AG20443 (cell line): ENCODE data around the gene COQ8A.

Source experiments
- DNase-seq: peaks from one replicate; pipeline ENCODE4 v3.0.0; 2012; ENCODE audit warnings: low spot score, mixed read lengths

COQ8A gene

DNA sequence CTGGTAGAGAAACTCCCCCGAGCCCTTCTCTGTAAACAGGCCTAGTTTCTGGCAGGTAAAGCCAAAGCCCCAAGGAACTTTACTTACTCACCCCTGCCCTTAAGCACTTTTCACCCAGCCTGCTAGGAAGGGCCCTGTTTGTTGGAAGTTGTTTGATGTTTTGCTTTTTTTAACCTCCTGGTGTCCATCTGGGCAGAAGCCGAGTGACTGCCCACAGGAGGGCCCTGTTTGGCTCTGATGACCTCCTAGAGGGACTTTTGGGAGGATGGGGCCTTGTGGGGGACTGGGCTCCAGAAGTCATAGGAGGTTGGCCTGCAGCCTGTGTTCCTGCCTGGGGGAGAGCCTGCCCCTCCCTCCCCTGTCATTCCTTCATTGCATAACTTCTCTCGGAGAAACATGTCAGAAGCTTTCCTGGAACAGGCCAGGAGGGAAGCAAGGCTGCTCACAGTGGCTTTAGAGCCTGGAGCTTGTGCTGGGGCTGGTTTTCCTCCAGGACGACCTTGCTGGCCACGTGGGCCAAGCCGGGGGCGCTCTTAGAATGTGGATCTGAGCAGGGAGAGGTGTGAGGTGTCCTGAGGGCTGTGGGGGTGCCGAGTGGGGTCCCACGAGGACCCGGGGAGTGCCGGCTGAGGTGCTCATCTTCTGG is 33.9 kb downstream of the COQ8A start:
- DNase-seq = peak; percentile 76

GRCh38 chr1:226974544-226975258 is 34.6 kb downstream of the COQ8A start:
- peak; percentile 33 for DNase-seq

- no peak for DNase-seq
These were observed 35.5 kb downstream of the COQ8A start for GRCh38 chr1:226975259-226976250.

DNA sequence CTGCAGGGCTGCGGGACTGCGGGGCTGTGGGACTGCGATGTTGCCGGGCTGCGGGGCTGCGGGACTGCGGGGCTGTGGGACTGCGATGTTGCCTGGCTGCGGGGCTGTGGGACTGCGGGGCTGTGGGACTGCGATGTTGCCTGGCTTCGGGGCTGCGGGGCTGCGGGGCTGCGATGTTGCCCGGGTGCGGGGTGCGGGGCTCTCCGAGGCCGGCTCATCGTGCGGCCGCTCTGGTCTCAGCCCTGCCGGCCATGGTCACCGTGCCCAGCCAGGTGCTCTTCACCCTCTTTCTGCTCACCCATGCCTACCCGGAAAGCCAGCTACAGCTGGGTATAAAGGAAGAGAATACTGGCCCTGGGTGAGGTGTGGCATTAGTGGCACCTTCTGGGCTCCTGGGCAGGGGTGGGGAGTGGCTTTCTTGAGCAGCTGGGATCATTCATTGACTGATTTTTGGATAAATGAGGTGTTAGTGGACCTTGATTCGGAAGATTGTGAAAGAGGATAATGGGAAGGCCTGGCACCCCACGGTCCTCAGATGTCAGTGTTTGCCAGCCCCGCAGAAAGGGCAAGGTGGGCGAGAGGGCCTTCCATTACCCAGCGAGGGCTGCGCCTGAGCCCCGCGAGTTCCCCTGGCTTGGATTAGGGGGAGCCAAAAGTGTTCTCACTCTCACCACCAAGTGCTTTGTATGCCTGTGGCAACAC is 36.3 kb downstream of the COQ8A start:
- no peak for DNase-seq

- no peak for DNase-seq
These were observed 37.0 kb downstream of the COQ8A start for GRCh38 chr1:226976978-226977642.

GRCh38 chr1:226977643-226978431 is 37.7 kb downstream of the COQ8A start:
- no peak for DNase-seq

DNA sequence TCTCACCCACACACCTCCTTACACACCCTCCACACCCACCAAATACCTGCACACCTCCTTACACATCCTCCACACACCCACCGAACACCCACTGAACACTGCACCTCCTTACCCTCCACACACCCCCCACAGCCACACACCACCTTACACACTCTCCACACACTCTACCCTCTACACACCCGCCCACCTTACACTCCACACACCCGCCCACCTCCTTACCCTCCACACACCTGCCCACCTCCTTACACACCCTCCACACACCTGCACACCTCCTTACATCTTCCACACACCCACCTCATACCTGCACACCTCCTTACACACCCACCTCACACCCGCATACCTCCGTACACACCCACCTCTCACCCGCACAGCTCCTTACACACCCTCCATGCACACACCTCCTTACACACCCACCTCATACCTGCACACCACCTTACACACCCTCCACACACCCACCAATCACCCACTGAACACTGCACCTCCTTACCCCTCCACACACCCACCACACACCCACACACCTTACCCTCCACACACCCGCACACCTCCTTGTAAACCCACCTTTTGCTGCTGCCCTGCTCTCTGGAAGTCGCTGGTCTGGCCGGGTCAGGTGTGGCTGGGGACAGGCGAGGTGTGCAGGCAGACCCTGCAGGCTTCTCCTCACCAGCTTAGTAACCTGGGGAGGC is 38.5 kb downstream of the COQ8A start:
- DNase-seq = no peak

DNA sequence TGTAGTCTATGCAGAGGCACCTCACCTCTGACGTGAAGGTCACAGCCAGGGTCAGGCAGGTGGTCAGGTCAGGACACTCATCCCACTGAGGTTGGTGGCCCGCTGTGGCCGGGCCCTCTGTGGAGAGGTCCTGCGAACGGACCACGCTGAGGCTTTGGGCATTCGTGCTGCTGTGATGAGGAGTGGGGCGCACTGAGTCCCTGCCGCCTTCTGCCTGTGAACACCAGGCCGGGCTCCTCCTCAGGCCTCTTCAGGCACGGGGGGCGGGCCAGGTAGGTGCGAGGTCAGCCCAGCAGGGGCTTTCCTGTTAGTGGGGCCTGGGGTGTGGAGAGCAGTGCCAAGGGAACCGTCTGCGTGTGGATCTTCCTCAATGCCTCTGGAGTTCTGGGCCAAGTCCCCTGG is 39.0 kb downstream of the COQ8A start:
- no peak for DNase-seq

DNA sequence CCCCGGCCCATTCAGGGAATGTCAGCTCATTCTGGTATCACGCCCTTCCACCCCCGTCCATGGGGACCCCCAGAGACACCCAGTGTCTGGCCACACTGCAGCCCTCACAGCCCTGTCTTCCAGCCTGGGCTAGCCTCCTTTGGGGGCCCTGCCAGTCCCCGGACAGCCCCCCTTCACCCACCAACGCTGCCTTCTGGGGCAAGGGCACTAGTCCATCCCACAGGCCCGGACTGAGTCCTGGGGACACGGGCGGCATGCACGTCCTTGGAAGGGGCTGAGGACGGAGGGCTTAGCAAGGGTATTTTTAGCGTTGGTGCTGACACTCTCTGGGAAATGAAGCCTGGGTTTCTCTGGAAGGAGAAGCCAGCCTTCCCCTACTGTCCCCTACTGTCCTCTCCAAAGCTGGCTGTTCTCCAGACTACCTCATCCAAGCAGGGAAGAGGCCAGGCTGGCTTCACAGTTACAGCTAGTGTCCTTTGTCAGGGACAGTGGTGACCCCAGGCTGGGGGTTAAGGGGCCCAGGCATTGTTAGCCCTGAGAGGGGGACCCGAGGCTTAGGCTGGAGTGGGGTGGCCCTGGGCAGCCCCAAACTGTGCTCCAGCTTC is 39.5 kb downstream of the COQ8A start:
- DNase-seq = no peak

DNA sequence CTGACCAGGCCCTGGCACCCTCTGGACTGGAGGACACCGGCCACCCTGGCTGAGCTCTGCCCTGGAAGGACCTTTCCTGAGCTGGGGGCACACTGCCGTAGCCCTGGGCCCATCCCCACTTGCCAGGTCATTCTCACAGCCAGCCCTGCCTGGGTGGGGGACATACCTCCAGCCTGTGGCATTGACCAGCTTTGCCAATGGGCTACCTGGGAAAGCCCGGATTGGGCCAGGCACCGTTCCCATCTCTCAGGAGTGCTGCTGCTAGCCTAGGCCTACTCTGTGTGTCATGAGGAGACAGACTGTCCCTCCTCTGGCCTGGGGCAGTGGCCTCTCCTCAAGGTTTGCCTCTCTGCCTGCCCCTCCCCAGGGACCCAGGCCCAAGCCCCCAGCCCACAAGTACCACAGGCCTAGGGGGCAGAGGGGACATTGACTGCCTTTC is 40.0 kb downstream of the COQ8A start:
- no peak for DNase-seq

- DNase-seq = no peak
These were observed 40.7 kb downstream of the COQ8A start for GRCh38 chr1:226980565-226981385.

GRCh38 chr1:226981386-226981817 is 41.3 kb downstream of the COQ8A start:
- no peak for DNase-seq

DNA sequence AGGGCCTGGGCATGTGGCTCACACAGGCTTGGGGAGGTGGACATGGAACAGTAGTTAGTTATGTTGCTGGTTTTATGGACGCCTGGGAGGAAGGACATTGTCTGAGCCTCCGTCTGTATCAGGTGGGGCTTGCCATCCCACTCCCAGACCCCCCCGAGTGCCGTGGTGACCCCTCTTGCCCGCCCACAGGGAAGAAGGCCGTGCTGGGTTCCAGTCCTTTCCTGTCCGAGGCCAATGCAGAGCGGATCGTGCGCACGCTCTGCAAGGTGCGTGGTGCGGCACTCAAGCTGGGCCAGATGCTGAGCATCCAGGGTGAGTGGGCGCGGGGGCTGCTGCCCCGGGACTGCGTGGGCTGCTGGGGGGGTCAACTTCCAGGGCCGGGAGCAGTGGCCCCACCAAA is 41.7 kb downstream of the COQ8A start:
- no peak for DNase-seq

DNA sequence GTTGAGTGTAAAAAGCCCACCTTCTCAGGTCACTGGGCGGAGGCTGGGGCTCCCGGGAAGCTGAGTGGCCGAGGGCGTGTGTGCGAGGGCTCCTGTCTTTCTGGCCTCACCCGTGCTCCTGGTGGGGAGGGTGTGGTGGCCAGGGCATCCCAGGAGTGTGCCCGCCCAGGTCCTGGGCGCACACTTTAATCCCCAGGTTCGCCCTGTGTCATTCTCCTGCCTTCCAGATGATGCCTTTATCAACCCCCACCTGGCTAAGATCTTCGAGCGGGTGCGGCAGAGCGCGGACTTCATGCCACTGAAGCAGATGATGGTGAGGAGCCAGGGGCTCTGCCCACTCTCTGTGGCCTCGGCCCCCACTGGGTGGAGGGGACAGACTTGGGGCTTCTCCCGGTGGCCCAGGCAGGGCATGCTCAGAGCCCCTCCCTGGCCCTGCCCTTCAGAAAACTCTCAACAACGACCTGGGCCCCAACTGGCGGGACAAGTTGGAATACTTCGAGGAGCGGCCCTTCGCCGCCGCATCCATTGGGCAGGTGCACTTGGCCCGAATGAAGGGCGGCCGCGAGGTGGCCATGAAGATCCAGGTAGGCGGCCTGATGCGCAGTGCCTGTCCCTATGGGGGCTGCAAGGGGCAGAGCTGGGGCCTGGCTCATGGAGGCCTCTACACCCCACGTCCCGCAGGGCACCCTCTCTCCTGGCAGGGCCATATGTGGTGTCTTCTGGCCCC is 42.5 kb downstream of the COQ8A start:
- DNase-seq = no peak

GRCh38 chr1:226983247-226983991 is 43.3 kb downstream of the COQ8A start:
- no peak for DNase-seq

DNA sequence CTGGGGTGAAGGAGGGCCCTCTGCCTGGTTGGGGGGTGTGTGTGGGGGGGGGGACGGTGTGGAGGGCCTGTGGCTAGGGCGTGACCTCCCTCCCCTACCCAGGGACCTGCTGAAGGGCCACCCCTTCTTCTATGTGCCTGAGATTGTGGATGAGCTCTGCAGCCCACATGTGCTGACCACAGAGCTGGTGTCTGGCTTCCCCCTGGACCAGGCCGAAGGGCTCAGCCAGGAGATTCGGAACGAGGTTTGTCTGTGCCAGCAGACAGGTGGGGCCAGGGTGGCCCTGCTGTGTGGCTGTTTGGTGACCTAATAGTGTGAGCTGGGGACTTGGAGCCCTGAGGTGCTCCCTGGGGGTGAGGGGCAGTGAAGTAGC is 43.9 kb downstream of the COQ8A start:
- DNase-seq = no peak

GRCh38 chr1:226984521-226985238 is 44.6 kb downstream of the COQ8A start:
- DNase-seq = no peak
